Measurements from ENCODE around the gene ELMOD1. TPM values are rescaled to one million over a fixed set of nuclear protein-coding genes. Genes with fewer than 3 reads are reported as not detected.
"Not testable (repeated sequence)": the region's sequence is repeated elsewhere in the genome, so short reads cannot be mapped to it uniquely, and the experiment has no call there.

The ELMOD1 gene
- total RNA-seq, 2 donors from 2014 or later, result 0.22 TPM; not detected in 1

DNA sequence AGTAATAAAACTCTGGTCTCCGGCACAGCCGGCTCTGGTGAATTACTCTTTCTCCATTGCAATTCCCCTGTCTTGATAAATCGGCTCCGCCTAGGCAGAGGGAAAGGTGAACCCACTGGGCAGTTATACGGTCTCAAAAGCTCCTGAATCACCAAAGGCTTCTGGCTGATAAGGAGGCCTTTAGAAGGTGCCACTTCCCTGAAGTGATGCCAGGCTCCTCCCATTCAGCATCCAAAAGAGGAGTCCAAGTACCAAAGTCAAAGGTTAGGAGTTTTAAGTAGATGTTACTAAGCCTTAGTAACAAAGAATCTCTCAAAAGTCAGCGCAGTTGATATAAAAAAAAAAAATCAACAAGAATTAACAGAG, 13.6 kb upstream of the ELMOD1 start:
- ATAC-seq (no peak), DNase-seq (no peak)
- intact Hi-C loops (cut with DNase I, micrococcal nuclease), result loop anchor here in 1 of 2 donors (5.0 to 10.0 kb wide), 2 partner anchors 110 to 317 kb away; no protein-coding TSS in a partner anchor

DNA sequence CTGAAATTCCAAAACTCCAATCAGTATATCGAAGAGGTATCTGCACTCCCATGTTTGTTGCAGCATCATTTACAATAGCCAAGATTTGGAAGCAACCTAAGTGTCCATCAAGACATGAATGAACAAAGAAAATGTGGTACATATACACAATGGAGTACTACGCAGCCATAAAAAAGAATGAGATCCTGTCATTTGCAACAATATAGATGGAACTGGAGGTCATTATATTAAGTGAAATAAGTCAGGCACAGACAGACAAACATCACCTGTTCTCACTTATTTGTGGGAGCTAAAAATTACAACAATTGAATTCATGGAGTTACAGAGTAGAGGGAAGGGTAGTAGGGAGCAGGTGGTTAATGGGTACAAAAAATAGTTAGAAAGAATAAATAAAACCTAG, 11.8 kb upstream of the ELMOD1 start:
- not testable (repeated sequence) for DNase-seq, ATAC-seq
- intact Hi-C loops (cut with DNase I, micrococcal nuclease), result loop anchor here in 1 of 2 donors (5.0 to 10.0 kb wide), 2 partner anchors 108 to 316 kb away; no protein-coding TSS in a partner anchor

DNA sequence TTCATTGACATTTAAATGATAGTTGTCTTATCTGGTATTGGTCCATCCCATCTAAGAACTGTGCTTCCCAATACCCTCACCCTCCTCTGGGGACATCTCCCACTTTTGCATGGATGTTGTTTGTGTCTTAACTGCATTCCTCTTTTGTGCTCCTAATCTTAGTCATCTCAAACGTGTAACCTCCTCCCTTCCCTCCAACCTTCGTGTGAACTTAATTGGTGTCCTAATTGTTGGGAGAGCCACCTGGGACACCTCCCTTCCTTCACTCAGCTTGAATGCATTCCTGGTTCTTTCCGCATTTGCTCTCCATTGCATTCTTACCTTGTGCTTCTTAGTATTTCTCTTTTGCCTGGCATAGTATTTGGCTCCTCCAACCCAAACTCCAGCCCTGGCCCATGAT, 9.8 kb upstream of the ELMOD1 start:
- no peak for DNase-seq
- ATAC-seq, result no peak
- intact Hi-C loops (cut with DNase I, micrococcal nuclease), result no loop called here

DNA sequence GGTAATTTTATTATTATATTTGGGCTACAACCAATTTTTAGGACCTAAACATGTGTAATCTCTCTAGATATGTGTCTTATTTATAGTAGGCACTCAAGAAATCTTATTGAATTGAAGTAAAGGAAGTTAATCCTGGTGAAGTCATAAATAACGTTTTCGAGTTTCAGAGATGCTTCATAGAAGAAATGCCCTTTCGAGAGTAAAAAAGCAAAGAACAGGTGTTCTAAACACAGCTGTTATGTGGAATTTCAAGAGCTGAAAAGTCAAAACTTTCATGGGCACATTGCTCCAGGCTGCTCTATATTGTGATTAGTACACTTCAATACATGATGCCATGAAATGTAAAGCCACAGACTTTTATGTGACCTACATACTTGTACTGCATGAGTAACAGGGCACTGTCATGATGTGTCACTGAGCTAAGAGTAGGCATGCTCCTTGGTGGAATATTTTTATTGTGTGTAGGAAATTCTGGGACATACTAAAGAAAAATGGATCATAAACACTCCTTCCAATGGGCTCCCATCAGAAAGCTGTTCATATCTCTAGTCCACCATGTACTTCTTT, 7.2 kb upstream of the ELMOD1 start:
- DNase-seq (no peak), ATAC-seq (no peak)
- intact Hi-C loops (cut with DNase I, micrococcal nuclease), result no loop called here

DNA sequence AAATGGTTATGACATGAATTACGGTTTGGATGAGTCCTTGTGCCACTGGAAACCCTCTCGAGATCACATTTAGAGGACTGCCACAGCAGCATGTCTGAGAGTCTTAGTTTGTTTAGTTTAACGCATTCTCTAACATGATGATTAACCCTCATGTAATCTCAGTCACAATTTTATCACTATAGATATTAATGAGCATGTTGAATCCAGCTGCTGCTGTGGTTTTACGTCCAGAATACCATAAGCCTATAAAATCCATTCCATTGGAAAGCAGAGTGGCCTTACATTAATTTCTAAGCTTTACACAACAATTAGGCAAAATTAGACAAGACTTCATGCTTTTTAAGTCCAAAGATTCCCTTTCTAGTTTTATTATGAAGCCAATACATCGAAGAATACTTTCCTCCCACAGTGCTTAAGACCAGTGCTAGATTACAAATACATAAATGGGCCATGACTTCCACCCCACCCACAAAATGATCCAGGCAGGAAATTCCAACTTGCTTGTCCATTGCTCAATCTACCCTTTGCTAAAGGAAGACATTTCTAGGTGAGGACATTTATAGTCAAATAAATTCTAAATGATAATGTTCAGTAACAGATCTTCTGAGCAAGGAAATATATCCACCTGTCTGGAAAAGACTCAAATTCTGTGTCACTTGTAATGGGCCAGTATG, 3.5 kb upstream of the ELMOD1 start:
- ATAC-seq (no peak), DNase-seq (no peak)
- intact Hi-C loops (cut with DNase I, micrococcal nuclease), result no loop called here

DNA sequence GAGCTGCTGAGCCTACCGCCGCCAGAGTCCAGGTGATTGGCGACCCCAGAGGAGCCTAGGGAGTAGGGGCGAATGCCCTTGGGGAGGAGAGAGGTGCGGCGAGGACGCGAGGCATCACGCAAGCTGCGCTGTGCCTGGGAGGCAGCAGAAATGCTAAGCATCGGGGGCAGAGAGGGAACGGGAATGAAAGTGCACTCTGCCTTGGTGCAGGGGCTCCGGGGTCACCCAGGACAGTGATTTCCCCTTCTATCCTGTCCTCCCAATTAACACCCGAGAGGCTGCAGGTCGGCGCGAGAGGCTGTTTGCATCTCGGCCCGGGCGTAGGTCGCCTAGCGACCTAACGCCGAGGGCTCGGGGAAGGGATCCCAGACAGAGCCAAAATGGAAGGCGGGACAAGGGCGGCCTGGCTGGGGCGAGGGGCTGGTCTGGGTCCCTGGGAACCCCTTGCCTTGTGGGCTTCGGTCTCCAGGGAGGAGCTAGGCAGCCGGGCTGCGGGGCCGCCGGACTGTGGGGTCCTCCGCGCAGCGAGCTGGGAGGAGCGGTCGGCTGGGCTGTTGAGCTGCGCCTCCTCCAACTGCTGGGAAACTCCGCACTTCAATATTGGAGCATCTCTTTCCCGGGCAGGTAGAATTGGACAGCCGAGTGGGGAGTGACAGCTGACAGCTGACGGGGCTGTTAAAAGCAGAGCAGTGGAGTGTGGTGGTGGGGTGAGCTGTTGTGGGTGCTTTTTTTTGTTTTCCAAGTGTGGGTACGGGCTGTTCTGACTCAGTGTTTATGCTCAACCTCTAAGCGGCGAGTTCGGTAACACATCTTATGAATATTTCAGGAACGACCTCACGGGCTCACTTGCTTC, 657 bp downstream of the ELMOD1 start:
- intact Hi-C loops (cut with DNase I, micrococcal nuclease), result no loop called here
- ATAC-seq, result no peak
- DNase-seq, result no peak

DNA sequence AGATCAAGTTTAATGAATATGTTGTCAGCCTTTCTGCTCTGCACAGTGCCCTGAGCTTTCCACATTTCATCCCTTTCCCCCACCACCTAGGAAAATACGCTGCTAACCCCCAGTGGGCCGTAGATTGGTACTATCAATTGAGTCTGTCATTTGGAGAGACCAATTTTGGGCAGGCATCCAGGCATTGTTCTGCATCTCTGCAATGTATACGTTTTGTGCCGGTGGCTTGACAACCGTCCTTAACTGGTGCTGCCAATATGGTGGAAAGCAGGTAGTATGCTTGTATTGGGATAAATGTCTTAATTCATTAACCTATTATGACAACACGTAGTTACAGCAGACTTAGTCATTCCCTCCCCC, 1.3 kb downstream of the ELMOD1 start:
- DNase-seq, result no peak
- intact Hi-C loops (cut with DNase I, micrococcal nuclease), result no loop called here
- ATAC-seq, result no peak

DNA sequence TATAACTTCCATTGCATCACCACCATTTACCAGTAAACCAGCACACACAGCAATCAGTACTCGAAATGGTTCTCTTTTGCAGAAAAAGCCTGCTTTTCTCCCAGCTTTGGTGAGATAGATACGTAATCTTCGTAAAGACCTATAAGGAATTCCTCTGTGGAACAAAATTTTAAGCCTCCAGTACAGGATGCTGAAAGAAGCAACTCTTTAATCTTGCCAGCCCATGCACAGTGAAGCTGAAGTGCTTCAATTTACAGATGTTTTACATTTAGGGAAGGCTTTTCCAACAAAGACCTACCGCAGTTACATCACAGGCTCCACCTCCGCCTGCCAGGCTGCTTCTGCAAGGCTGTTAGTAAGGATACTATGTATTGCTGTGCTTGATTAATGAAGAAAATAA, 1.9 kb downstream of the ELMOD1 start:
- DNase-seq, result no peak
- no peak for ATAC-seq
- intact Hi-C loops (cut with DNase I, micrococcal nuclease), result no loop called here

DNA sequence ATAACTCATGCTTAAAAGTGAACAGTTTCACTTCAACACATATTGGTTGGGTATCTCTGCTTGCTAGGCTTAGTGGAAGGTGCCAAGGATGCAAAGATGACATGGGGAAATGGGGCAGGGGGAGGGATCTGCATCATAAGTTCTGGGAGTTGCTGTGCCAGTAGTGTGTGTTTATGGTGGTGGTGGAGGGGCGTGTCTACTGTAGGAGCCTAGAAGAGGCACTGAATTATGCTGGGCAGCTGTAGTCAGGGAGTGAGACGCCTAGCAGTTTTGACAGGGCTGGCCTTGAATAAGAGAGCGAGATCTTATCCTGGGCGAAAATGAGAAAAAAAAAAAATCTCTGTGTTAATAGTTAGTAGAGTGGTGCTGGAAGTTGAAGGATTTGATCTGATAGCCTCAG, 3.0 kb downstream of the ELMOD1 start:
- intact Hi-C loops (cut with DNase I, micrococcal nuclease), result no loop called here
- DNase-seq (no peak), ATAC-seq (no peak)

DNA sequence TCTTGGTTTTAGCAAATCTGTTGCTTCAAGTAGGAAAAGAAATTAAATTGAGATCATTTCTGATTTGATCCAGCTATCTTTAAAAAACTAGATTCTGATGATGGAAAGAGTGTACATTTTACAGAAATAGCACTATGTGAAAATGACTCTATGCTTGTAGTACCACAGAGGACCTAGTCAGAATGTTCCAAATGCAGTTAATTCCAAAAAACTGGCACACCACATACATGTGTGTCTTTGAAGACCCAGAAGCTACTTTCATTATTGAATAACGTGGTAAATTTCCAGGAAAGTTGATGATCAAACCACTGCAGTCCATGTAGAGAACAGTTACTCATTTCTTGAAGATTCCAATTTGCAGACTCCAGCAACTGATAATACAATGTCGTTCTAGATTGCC, 3.8 kb downstream of the ELMOD1 start:
- no peak for ATAC-seq
- intact Hi-C loops (cut with DNase I, micrococcal nuclease), result no loop called here
- DNase-seq, result no peak

DNA sequence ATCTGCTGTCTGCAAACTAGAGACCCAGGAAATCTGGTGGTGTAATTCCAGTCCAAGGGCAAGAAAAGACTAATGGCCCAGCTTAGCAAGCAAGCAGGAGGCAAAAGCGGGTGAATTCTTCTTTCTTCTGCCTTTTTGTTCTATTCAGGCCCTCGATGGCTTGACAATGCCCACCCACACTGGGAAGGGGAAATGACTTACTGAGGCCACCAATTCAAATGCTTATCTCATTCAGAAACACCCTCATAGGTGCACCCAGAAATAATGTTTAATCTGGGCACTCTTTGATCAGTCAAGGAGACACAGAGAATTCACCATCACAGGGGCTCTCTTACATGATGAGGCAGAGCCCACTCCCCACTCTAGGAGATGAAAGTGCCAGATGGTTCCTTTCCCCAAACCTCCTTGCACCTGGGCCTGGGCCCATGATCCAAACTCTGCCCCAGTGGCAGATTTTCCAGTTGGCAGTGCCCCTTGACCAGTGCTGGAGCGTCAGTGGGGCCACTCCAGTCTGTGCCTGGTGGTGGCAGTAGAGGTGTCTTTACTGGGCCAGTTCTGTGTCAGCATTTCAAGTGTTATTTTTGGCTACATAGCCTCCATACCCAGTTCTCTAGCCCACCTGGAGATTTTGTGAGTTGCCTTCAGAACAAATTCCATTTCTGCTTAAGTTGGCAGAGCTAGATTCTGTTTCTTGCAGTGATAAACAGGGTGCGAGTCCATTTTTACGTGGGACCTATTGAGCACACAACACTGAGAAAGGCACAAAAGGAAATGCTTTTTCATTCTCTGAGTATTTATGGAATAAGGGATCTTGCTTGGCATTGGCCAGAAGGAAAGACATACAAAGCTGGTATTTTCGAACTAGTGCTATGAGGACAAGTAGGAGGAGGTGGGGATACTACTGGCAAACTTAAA, 7.5 kb downstream of the ELMOD1 start:
- DNase-seq (no peak), ATAC-seq (no peak)
- intact Hi-C loops (cut with DNase I, micrococcal nuclease), result no loop called here

DNA sequence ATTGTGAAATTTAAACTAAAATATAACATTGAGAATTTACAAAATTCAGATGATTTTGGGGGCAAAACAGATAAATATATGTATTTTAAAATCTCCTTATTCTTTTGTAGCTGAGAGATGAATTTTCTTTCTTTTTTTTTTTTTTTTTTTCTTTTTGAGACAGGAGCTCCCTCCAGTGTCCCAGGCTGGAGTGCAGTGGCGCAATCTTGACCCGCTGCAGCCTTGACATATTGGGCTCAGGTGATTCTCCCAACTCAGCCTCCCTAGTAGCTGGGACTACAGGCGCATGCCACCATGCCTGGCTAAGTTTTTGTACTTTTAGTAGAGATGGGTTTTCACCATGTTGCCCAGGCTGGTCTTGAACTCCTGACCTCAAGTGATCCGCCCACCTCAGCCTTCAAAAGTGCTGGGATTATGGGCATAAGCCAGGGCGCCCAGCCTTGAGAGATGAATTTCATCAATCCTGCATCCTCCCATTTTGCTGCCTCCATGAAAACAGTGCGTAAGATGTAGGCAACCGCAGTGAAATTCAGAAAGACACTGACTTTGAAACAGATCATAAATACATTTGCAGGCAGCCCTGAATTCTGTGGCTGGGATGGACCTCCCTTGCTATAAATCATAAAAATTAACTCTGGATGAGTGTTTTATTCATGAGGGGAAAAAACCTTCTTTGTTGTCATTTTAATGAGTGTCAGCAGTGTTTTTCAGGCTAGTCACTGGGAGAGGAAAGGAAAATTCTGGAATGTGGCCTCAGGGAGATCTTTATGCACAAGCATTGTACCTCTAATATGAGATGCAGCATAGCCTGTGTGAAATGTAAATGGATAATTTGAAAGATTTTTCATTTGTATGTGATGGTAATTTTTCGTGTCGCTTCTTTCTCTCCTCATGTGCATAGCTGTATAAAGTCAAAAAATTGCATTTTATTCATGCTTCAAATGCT, 14.4 kb downstream of the ELMOD1 start:
- ATAC-seq, result no peak

DNA sequence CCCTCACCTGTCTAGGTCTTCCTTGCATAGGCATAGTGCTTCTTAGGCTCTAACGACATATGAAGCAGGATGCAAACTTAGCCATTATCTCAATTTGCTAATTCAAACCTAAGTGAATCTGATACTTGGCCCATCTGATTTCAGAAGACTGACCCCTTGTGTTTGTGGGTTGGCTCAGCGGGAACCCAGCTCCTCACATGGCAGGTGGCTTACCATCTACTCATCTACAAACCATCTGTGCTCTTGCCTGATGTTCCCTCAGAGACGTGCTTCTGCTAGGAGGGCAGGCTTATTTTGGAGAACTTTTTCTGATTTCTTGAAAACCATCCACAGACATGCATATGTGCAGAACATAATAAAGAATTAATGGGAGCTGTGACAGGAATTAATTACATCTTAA, 15.2 kb downstream of the ELMOD1 start:
- intact Hi-C loops (cut with DNase I, micrococcal nuclease), result no loop called here
- ATAC-seq (no peak), DNase-seq (no peak)

More for the DNA sequence above, 14.4 kb downstream of the ELMOD1 start:
- no peak for DNase-seq
- intact Hi-C loops (cut with DNase I, micrococcal nuclease), result no loop called here

DNA sequence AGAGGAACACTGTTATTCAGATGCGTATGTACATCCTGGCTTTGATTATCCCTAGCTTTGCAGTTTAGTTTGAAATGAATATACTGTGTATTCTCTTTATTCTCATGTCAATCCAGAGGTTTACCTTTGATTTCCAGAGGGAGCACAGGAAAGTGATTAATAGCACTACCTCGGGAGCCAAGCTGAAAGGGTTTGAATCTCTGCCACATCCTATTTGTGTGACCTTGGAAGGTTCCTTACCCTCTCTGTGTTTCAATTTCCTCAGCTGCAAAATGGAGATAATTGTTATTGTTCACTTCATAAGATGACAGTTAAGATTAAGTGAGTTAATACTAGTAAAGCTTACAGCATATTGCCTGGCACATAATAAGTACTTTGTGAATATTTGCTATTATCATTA, 17.9 kb downstream of the ELMOD1 start:
- intact Hi-C loops (cut with DNase I, micrococcal nuclease), result no loop called here

DNA sequence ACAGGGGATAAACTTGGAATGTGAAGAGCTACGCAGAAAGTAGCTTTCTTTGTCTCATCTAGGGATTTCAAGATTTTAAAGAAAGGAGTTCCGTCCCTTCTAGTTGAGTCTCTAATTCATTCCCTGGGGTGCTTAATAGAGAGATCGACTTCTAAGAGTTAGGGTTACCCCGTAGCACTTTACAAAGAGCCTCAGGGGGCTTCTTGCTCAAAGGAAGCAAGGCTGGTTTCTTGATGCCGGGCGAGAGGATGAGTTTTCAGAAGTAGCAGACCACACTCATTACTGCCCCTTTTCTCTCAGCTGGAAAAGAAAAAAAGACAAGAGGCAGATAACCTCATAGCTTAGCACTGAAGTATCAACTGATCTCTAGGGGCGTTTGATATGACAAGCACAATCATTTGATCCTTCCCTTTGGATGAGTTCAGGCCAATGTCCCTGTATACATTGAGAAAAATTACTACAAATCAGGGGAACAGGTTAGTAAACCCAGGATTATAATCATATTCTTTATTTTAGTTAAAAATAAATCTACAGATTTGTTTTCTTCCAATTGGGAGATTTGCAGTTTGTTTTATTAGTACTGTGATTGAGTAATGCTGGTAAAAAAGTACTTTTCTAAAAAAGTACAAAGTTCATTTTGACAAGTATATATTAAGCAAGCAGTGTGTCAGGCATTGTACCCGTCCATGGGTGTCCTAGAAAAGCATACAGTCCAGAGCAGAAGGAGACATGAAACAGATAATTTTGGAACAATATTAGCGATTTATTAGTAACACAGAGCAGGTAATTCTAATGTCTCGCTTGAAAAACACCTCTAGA, 18.7 kb downstream of the ELMOD1 start:
- intact Hi-C loops (cut with DNase I, micrococcal nuclease), result no loop called here
- ATAC-seq (no peak), DNase-seq (no peak)

More for the DNA sequence above, 17.9 kb downstream of the ELMOD1 start:
- no peak for ATAC-seq
- no peak for DNase-seq

DNA sequence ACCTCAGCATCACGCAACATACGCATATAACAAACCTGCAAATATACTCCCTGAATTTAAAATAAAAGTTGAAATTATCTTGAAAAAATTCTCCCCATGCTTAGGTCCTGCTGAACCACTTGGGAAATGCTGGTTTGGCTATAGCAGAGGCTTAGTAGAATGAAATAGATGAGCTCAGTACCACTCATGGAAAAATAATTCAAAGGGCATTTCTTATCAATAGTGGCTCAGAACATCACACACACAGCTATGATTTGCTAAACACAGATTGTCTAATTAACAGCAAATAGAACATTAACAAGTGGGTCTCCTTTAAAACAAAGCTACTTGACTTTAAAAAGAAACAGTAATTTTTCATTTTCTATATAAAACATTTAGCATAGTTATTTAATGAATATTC, 21.5 kb downstream of the ELMOD1 start:
- intact Hi-C loops (cut with DNase I, micrococcal nuclease), result no loop called here
- DNase-seq (no peak), ATAC-seq (no peak)

DNA sequence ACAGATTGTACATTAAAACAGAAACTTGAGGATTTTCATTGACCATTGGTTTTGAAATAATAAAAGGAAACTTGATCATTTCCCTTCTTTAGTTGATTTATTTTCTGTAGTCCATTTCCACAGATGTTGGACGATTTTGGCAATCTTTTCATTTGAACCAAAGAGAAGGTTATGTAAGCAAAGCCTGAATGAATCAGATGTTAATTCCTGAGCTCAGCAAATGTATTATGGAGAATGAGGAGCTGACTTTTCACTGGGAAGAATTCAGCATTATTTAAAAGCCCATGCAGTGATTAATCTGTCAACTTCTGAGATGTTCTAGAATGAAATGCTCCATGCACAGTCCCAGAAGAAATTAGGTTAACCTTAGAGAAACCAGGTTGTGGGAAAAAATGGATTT, 29.0 kb downstream of the ELMOD1 start:
- ATAC-seq (no peak), DNase-seq (no peak)
- intact Hi-C loops (cut with DNase I, micrococcal nuclease), result no loop called here

Measured in left colon (tissue), 2 donors.